Caco-2 (cell line): ENCODE measurements around the gene UBE2E2. TPM values are rescaled to one million over a fixed set of nuclear protein-coding genes. Genes with fewer than 3 reads are reported as not detected.

Experiments used
- BruUV-seq: library from RNA; stranded (reverse); fragments of 400-500 nt; replicated peaks from 2 replicates; lab custom pipeline; 2021; lab: Mats Ljungman, UMichigan
- CTCF ChIA-PET: fragments of 300-600 bp; sonication (Branson Sonifier 250); formaldehyde crosslinking; loops from one replicate; lab custom pipeline; 2022; ENCODE audit warnings: antibody characterized with exemption; lab: Charles Lee
- POLR2A ChIA-PET: fragments of 300-600 bp; sonication (Branson Sonifier 250); formaldehyde crosslinking; loops from one replicate; lab custom pipeline; 2022; ENCODE audit warnings: antibody characterized with exemption; lab: Charles Lee
- DNase-seq, 2 experiments: peaks; one replicate each; pipeline versions ENCODE4 v3.0.0 to v3.0.0-alpha.2; 2020 to 2022
- H3K27me3 ChIP-seq: replicated peaks from 2 replicates; pipeline ENCODE4 v1.6.0; 2011; ENCODE audit warnings: low read length; ENCODE audit not compliant: control insufficient read depth, insufficient read depth
- H3K36me3 ChIP-seq: 2 replicates; pipeline ENCODE4 v1.5.1; 2011; ENCODE audit warnings: low read length; ENCODE audit not compliant: control insufficient read depth, insufficient read depth
- H3K4me1 ChIP-seq: fragments of 250-450 bp; sonication (Bioruptor Pico); 2 replicates; pipeline ENCODE4 v1.5.1; 2020; ENCODE audit warnings: mild to moderate bottlenecking
- H3K4me3 ChIP-seq: 2 replicates; pipeline ENCODE4 v1.5.1; 2011; ENCODE audit warnings: low read depth, mild to moderate bottlenecking, control low read depth, low read length
- H3K9me3 ChIP-seq: fragments of 250-450 bp; sonication (Bioruptor Pico); 2 replicates; pipeline ENCODE4 v1.5.1; 2020; ENCODE audit warnings: mild to moderate bottlenecking, moderate library complexity
- H3K27ac Mint-ChIP-seq: one replicate; pipeline ENCODE4 v1.8.0; 2022; ENCODE audit warnings: mixed read lengths; ENCODE audit not compliant: unreplicated experiment
- H3K27me3 Mint-ChIP-seq: one replicate; pipeline ENCODE4 v1.8.0; 2022; ENCODE audit warnings: mixed read lengths; ENCODE audit not compliant: insufficient read depth, unreplicated experiment
- H3K36me3 Mint-ChIP-seq: one replicate; pipeline ENCODE4 v1.8.0; 2022; ENCODE audit warnings: mild to moderate bottlenecking, mixed read lengths; ENCODE audit not compliant: insufficient read depth, unreplicated experiment
- H3K4me1 Mint-ChIP-seq: one replicate; pipeline ENCODE4 v1.8.0; 2022; ENCODE audit warnings: low read depth, mixed read lengths; ENCODE audit not compliant: unreplicated experiment
- H3K4me3 Mint-ChIP-seq: one replicate; pipeline ENCODE4 v1.8.0; 2022; ENCODE audit warnings: mild to moderate bottlenecking, moderate library complexity, mixed read lengths; ENCODE audit not compliant: unreplicated experiment
- H3K9me3 Mint-ChIP-seq: one replicate; pipeline ENCODE4 v1.8.0; 2022; ENCODE audit warnings: mixed read lengths; ENCODE audit not compliant: unreplicated experiment
- CTCF ChIP-seq, 2 experiments: fragments of 200-600 bp in 1 of 2; IDR thresholded peaks; 1 replicate in 1 of 2; 2 replicates in 1 of 2; pipeline versions ENCODE4 v1.5.1 to v1.8.0; 2011 to 2022; ENCODE audit warnings: antibody characterized with exemption in 1 of 2, control low read depth in 1 of 2, inconsistent platforms in 1 of 2, low read depth in 1 of 2, low read length in 1 of 2, mild to moderate bottlenecking in 1 of 2, moderate library complexity in 1 of 2; ENCODE audit not compliant: insufficient read depth in 1 of 2, severe bottlenecking in 1 of 2, unreplicated experiment in 1 of 2
- intact Hi-C: fragments of 100-400 bp; cut with micrococcal nuclease; formaldehyde crosslinking; loops from one replicate; pipeline ENCODE4 v1.10.0; 2022; ENCODE audit not compliant: unreplicated experiment
- total RNA-seq: library from RNA; stranded (reverse); gene quantifications from 2 replicates; pipeline ENCODE4 v1.2.3, GENCODE V29; 2022

Gene UBE2E2
- total RNA-seq, 1 experiment from 2014 or later: 83.8 TPM

GRCh38 chr3:23320586-23321570 is 117.8 kb downstream of the UBE2E2 start:
- no TSS peak for BruUV-seq
- Mint-ChIP-seq H3K4me3 (no peak overlapping the region), H3K27me3 (no peaks in the 10 kb centered on the region), H3K36me3 (no peaks in the 10 kb centered on the region), H3K9me3 (no peaks in the 10 kb centered on the region), H3K4me1 (peaks cover 6% of the 10 kb centered on the region), H3K27ac (no peak overlapping the region)
- ChIA-PET POLR2A (no interaction called here), CTCF (no interaction called here)
- TF ChIP-seq CTCF (IDR thresholded peaks at IDR 0.05; ENCODE audit: insufficient read depth in 1 of 2, low read depth in 1 of 2, low read length in 1 of 2, severe bottlenecking in 1 of 2, unreplicated experiment in 1 of 2): no peak
- no peaks in the 10 kb centered on the region for H3K9me3 ChIP-seq
- DNase-seq: peak; percentile 28 to 34
- no peak overlapping the region for H3K4me3 ChIP-seq
- no peaks in the 10 kb centered on the region for H3K27me3 ChIP-seq
- peaks cover 11% of the 10 kb centered on the region for H3K4me1 ChIP-seq
- intact Hi-C loops: no loop called here
- H3K36me3 ChIP-seq: no peaks in the 10 kb centered on the region; the same call in 1 of the 2 replicates

GRCh38 chr3:23324745-23325144 is 121.6 kb downstream of the UBE2E2 start:
- peaks cover 6% of the 10 kb centered on the region for H3K4me1 Mint-ChIP-seq
- Histone ChIP-seq H3K4me1 (peaks cover 11% of the 10 kb centered on the region), H3K4me3 (no peak overlapping the region), H3K36me3 (no peaks in the 10 kb centered on the region), H3K9me3 (no peaks in the 10 kb centered on the region), H3K27me3 (no peaks in the 10 kb centered on the region)
- TF ChIP-seq CTCF (IDR thresholded peaks at IDR 0.05; ENCODE audit: insufficient read depth in 1 of 2, low read depth in 1 of 2, low read length in 1 of 2, severe bottlenecking in 1 of 2, unreplicated experiment in 1 of 2): no peak
- H3K4me3 Mint-ChIP-seq: no peak overlapping the region
- intact Hi-C loops: no loop called here
- H3K36me3 Mint-ChIP-seq: no peaks in the 10 kb centered on the region
- CTCF ChIA-PET: no interaction called here
- H3K27me3 Mint-ChIP-seq: no peaks in the 10 kb centered on the region
- no peak for DNase-seq
- H3K27ac Mint-ChIP-seq: no peak overlapping the region
- no peaks in the 10 kb centered on the region for H3K9me3 Mint-ChIP-seq
- no TSS peak for BruUV-seq
- POLR2A ChIA-PET: no interaction called here

DNA sequence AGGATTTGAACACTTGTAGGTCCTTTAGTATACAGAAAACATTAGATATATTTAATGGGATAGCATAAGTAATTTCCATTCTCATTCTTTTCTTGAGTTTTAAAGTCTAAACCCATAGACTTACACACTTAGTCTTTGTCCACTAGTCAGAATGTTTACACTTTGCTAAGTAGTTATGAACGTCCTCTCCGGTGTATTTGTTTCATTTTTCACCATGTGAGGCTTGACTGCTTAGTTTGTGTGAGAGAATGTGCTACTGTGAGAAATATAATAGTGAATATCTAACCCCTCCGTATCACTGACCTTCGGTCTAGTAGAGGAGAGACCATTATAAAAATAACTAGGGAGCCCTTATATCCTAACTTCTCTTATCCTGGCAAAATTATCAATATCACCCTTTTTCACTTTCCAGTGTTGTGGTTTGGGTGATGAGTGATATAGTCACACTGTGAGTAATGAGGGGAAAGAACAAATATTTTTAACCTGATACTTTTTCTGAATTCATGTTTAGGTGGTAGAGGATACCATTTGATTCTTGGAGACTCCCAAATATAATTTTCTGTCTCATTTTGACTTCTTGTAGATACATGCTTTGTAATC is 122.4 kb downstream of the UBE2E2 start:
- no peak for TF ChIP-seq CTCF (IDR thresholded peaks at IDR 0.05; ENCODE audit: insufficient read depth in 1 of 2, low read depth in 1 of 2, low read length in 1 of 2, severe bottlenecking in 1 of 2, unreplicated experiment in 1 of 2)
- no peaks in the 10 kb centered on the region for H3K36me3 ChIP-seq
- DNase-seq: no peak
- intact Hi-C loops: no loop called here
- CTCF ChIA-PET: no interaction called here
- H3K4me1 ChIP-seq: peaks cover 7% of the 10 kb centered on the region; the same call in 1 of the 2 replicates
- H3K9me3 Mint-ChIP-seq: no peaks in the 10 kb centered on the region
- no peak overlapping the region for H3K27ac Mint-ChIP-seq
- BruUV-seq: no TSS peak
- H3K4me3 Mint-ChIP-seq: no peak overlapping the region
- H3K9me3 ChIP-seq: no peaks in the 10 kb centered on the region
- peaks cover 4% of the 10 kb centered on the region for H3K4me1 Mint-ChIP-seq
- H3K27me3 ChIP-seq: no peaks in the 10 kb centered on the region
- no peaks in the 10 kb centered on the region for H3K36me3 Mint-ChIP-seq
- no peaks in the 10 kb centered on the region for H3K27me3 Mint-ChIP-seq
- POLR2A ChIA-PET: no interaction called here
- H3K4me3 ChIP-seq: no peak overlapping the region
